Liver (tissue), 9 donors: ENCODE data around the gene PRMT7. TPM values are rescaled to one million over a fixed set of nuclear protein-coding genes. Genes with fewer than 3 reads are reported as not detected.

Experiments used
- DNase-seq: peaks from one replicate; pipeline ENCODE4 v3.0.0-alpha.2; 2017; ENCODE audit warnings: low spot score
- H3K27ac ChIP-seq, 2 donors: one replicate each; pipeline ENCODE4 v1.7.0; 2013; ENCODE audit warnings: inconsistent platforms in 2 of 2, low read length in 2 of 2, control low read depth in 1 of 2, low read depth in 1 of 2, mild to moderate bottlenecking in 1 of 2
- H3K27me3 ChIP-seq, 4 donors: one replicate each; pipeline versions ENCODE4 v1.6.1 to v1.7.0; 2013; ENCODE audit warnings: low read length in 3 of 4, inconsistent platforms in 1 of 4, mild to moderate bottlenecking in 1 of 4, moderate library complexity in 1 of 4; ENCODE audit not compliant: control insufficient read depth in 4 of 4, insufficient read depth in 4 of 4
- H3K36me3 ChIP-seq, 4 donors: one replicate each; pipeline versions ENCODE4 v1.6.1 to v1.7.0; 2013; ENCODE audit warnings: low read length in 3 of 4, mild to moderate bottlenecking in 3 of 4, low read depth in 1 of 4, moderate library complexity in 1 of 4; ENCODE audit not compliant: control insufficient read depth in 4 of 4, insufficient read depth in 3 of 4
- H3K4me1 ChIP-seq, 4 donors: one replicate each; pipeline versions ENCODE4 v1.6.1 to v1.7.0; 2013; ENCODE audit warnings: low read length in 3 of 4, mild to moderate bottlenecking in 3 of 4, moderate library complexity in 1 of 4; ENCODE audit not compliant: control insufficient read depth in 4 of 4, insufficient read depth in 4 of 4
- H3K4me3 ChIP-seq, 3 donors: one replicate each; pipeline versions ENCODE4 v1.6.1 to v1.7.0; 2013; ENCODE audit warnings: low read length in 3 of 3, control low read depth in 1 of 3, low read depth in 1 of 3, mild to moderate bottlenecking in 1 of 3
- H3K9ac ChIP-seq, 2 donors: one replicate each; pipeline ENCODE4 v1.7.0; 2013; ENCODE audit warnings: low read length in 2 of 2, mild to moderate bottlenecking in 2 of 2, moderate library complexity in 2 of 2, control low read depth in 1 of 2, low read depth in 1 of 2
- H3K9me3 ChIP-seq, 4 donors: one replicate each; pipeline versions ENCODE4 v1.6.1 to v1.7.0; 2013; ENCODE audit warnings: low read length in 3 of 4; ENCODE audit not compliant: control insufficient read depth in 4 of 4
- ATF3 ChIP-seq: IDR thresholded peaks from 2 replicates; pipeline ENCODE4 v1.6.1; 2016; ENCODE audit warnings: antibody characterized with exemption
- EGR1 ChIP-seq, 2 donors: IDR thresholded peaks; 2 replicates each; pipeline ENCODE4 v1.6.1; 2016 to 2018; ENCODE audit warnings: antibody characterized with exemption in 2 of 2, low read depth in 2 of 2
- FOXA1 ChIP-seq: IDR thresholded peaks from 2 replicates; pipeline ENCODE4 v1.6.1; 2016; ENCODE audit warnings: antibody characterized with exemption
- FOXA2 ChIP-seq: IDR thresholded peaks from 2 replicates; pipeline ENCODE4 v1.6.1; 2016; ENCODE audit warnings: antibody characterized with exemption
- GABPA ChIP-seq, 2 donors: IDR thresholded peaks in 1 of 2; conservative IDR thresholded peaks in 1 of 2; 2 replicates each; pipeline ENCODE4 v1.6.1; 2016; ENCODE audit warnings: antibody characterized with exemption in 2 of 2, mild to moderate bottlenecking in 1 of 2, moderate library complexity in 1 of 2
- HNF4A ChIP-seq, 2 donors: conservative IDR thresholded peaks; 2 replicates each; pipeline ENCODE4 v1.6.1; 2016; ENCODE audit warnings: antibody characterized with exemption in 2 of 2, mild to moderate bottlenecking in 2 of 2
- HNF4G ChIP-seq: IDR thresholded peaks from 2 replicates; pipeline ENCODE4 v1.6.1; 2016; ENCODE audit warnings: antibody characterized with exemption
- JUND ChIP-seq, 2 donors: IDR thresholded peaks; 2 replicates each; pipeline ENCODE4 v1.6.1; 2016; ENCODE audit warnings: antibody characterized with exemption in 2 of 2
- MAX ChIP-seq: IDR thresholded peaks from 2 replicates; pipeline ENCODE4 v1.6.1; 2016; ENCODE audit warnings: antibody characterized with exemption
- RAD21 ChIP-seq, 2 donors: IDR thresholded peaks; 2 replicates each; pipeline ENCODE4 v1.6.1; 2016; ENCODE audit warnings: antibody characterized with exemption in 2 of 2, mild to moderate bottlenecking in 2 of 2
- REST ChIP-seq: IDR thresholded peaks from 2 replicates; pipeline ENCODE4 v1.6.1; 2016; ENCODE audit warnings: antibody characterized with exemption, mild to moderate bottlenecking
- RXRA ChIP-seq, 2 donors: IDR thresholded peaks; 2 replicates each; pipeline ENCODE4 v1.6.1; 2017 to 2018; ENCODE audit warnings: antibody characterized with exemption in 2 of 2, mild to moderate bottlenecking in 1 of 2
- SP1 ChIP-seq: IDR thresholded peaks from 2 replicates; pipeline ENCODE4 v1.6.1; 2018; ENCODE audit warnings: antibody characterized with exemption, mild to moderate bottlenecking
- TAF1 ChIP-seq: conservative IDR thresholded peaks from 2 replicates; pipeline ENCODE4 v1.6.1; 2016; ENCODE audit warnings: antibody characterized with exemption, mild to moderate bottlenecking
- YY1 ChIP-seq: IDR thresholded peaks from 2 replicates; pipeline ENCODE4 v1.6.1; 2016; ENCODE audit warnings: antibody characterized with exemption, mild to moderate bottlenecking
- WGBS: extraction: QIAGEN DNeasy Blood & Tissue Kit; methylation state at CpG from one replicate; pipeline ENCODE4 v1.1.7; 2013; 5-methylcytosine and 5-hydroxymethylcytosine counted together
- polyA plus RNA-seq, 2 donors: library from polyadenylated mRNA; stranded (reverse) in 1 of 2; unstranded in 1 of 2; fragments of 200-250 nt in 1 of 2; fragments of >200 nt in 1 of 2; fragmentation: Nextera tagmentation in 1 of 2; extraction: Ambion mirVana in 1 of 2; gene quantifications; one replicate each; pipeline versions ENCODE4 v1.2.1 to v1.2.3, GENCODE V29; 2013 to 2015
- total RNA-seq, 2 donors: library from RNA; depleted of rRNA; stranded (reverse); fragments of >200 nt; gene quantifications; one replicate each; pipeline ENCODE4 v1.2.3, GENCODE V29; 2014
- TF ChIP-seq, protein P1 (sequence below): fragments of 150-350 bp; IDR thresholded peaks from 2 replicates; pipeline ENCODE4 v1.5.1; 2017; ENCODE audit warnings: improper control_type of control experiment, low read depth, low read length; ENCODE audit not compliant: missing input control
- donor health status: healthy.
- donor health status: healthy.
- donor health status: healthy.
- donor health status: healthy.
- donor health status: healthy.

The PRMT7 gene
- total and polyA plus RNA-seq, 4 donors, result 10.7 to 31.5 (median 17.5) TPM

- TF ChIP-seq RXRA (IDR thresholded peaks at IDR 0.05), result no peak
- no peak for TF ChIP-seq FOXA1
- TF ChIP-seq EGR1 (IDR thresholded peaks at IDR 0.05; ENCODE audit: low read depth in 2 of 2), result no peak
- TF ChIP-seq TAF1, result no peak
- no peak for TF ChIP-seq REST
- Histone ChIP-seq H3K4me1 (no peaks in the 10 kb centered on the region), H3K4me3 (no peak overlapping the region), H3K36me3 (peaks cover 6 to 29% (median 12%) of the 10 kb centered on the region in 4 donors), H3K9ac (no peak overlapping the region), H3K27me3 (no peaks in the 10 kb centered on the region), H3K9me3 (no peaks in the 10 kb centered on the region), H3K27ac (no peak overlapping the region)
- no peak for DNase-seq
- 93% methylated on average over 23 of the region's 23 CpGs for WGBS
Measured at GRCh38 chr16:68359398-68360191, 48.8 kb downstream of the PRMT7 start.

DNA sequence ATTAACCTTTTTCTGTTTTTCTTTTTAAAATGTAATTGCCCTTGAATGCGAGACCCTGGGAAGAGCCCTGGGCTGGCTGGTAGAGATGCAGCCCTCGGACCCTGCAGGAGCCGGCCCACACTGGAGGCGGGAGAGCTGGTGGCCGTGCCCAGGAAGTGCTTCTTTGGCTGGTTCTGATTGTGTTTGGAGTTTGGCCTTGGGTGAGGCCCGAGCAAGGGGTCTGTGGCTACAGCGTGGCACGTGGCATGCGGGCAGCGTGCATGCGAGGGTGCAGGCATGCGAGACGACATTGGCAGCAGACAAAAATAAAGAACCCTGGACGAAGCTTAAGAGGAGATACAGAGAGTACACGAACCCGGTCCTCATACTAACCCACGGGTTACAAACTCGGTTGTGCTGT is 49.7 kb downstream of the PRMT7 start:
- Histone ChIP-seq H3K4me3 (no peak overlapping the region), H3K36me3 (peaks cover 2 to 22% (median 9%) of the 10 kb centered on the region in 4 donors), H3K27me3 (no peaks in the 10 kb centered on the region), H3K4me1 (no peaks in the 10 kb centered on the region), H3K9ac (no peak overlapping the region), H3K27ac (no peak overlapping the region), H3K9me3 (no peaks in the 10 kb centered on the region)
- 91% methylated on average over 18 of the region's 18 CpGs for WGBS
- no peak for DNase-seq
- TF ChIP-seq FOXA1 (no peak), TAF1 (no peak), ATF3 (no peak), HNF4G (no peak), FOXA2 (no peak), SP1 (no peak), HNF4A (conservative IDR thresholded peaks at IDR 0.05) (no peak), YY1 (no peak), GABPA (IDR thresholded peaks at IDR 0.05 in 1 of 2, conservative IDR thresholded peaks at IDR 0.05 in 1 of 2) (no peak), JUND (IDR thresholded peaks at IDR 0.05) (no peak), MAX (no peak), RXRA (IDR thresholded peaks at IDR 0.05) (no peak), REST (no peak), EGR1 (IDR thresholded peaks at IDR 0.05; ENCODE audit: low read depth in 2 of 2) (no peak), RAD21 (IDR thresholded peaks at IDR 0.05) (no peak)
- TF ChIP-seq, protein P1, sequence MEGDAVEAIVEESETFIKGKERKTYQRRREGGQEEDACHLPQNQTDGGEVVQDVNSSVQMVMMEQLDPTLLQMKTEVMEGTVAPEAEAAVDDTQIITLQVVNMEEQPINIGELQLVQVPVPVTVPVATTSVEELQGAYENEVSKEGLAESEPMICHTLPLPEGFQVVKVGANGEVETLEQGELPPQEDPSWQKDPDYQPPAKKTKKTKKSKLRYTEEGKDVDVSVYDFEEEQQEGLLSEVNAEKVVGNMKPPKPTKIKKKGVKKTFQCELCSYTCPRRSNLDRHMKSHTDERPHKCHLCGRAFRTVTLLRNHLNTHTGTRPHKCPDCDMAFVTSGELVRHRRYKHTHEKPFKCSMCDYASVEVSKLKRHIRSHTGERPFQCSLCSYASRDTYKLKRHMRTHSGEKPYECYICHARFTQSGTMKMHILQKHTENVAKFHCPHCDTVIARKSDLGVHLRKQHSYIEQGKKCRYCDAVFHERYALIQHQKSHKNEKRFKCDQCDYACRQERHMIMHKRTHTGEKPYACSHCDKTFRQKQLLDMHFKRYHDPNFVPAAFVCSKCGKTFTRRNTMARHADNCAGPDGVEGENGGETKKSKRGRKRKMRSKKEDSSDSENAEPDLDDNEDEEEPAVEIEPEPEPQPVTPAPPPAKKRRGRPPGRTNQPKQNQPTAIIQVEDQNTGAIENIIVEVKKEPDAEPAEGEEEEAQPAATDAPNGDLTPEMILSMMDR, result no peak
